K562 (cell line): ENCODE measurements around the gene B3GNT7.

Experiments
- CTCF ChIP-seq, 3 experiments: IDR thresholded peaks in 2 of 3; conservative IDR thresholded peaks in 1 of 3; 2 replicates each; pipeline ENCODE4 v1.5.1; 2011 to 2012; ENCODE audit warnings: low read length in 3 of 3, mild to moderate bottlenecking in 3 of 3, control low read depth in 2 of 3, improper control_type of control experiment in 1 of 3, inconsistent platforms in 1 of 3, low read depth in 1 of 3, mixed read lengths in 1 of 3, moderate library complexity in 1 of 3; ENCODE audit not compliant: insufficient read depth in 2 of 3
- ESRRA ChIP-seq: fragments of 450-650 bp; IDR thresholded peaks from 2 replicates; pipeline ENCODE4 v1.6.1; 2014; ENCODE audit warnings: low read depth, mild to moderate bottlenecking, moderate library complexity, borderline replicate concordance
- HDAC2 ChIP-seq: fragments of 450-650 bp; IDR thresholded peaks from 2 replicates; pipeline ENCODE4 v1.6.1; 2016; ENCODE audit warnings: mild to moderate bottlenecking
- IRF9 ChIP-seq: fragments of 450-650 bp; IDR thresholded peaks from 2 replicates; pipeline ENCODE4 v1.6.1; 2016; ENCODE audit warnings: missing biosample characterization, missing genetic modification characterization
- MAZ ChIP-seq, 2 experiments: fragments of 450-650 bp in 1 of 2; sonication (generic) in 1 of 2; formaldehyde crosslinking; IDR thresholded peaks in 1 of 2; conservative IDR thresholded peaks in 1 of 2; 2 replicates each; pipeline versions ENCODE4 v1.4.0 to v1.5.0; 2020; ENCODE audit warnings: mild to moderate bottlenecking in 1 of 2, missing genetic modification reagents in 1 of 2
- NR2C2 ChIP-seq, 2 experiments: fragments of 200-800 bp in 1 of 2; sonication (Bioruptor generic) in 1 of 2; sonication (generic) in 1 of 2; formaldehyde crosslinking in 1 of 2; IDR thresholded peaks; 2 replicates each; pipeline versions ENCODE4 v1.6.1 to v1.8.0; 2016 to 2022; ENCODE audit warnings: mild to moderate bottlenecking in 1 of 2, missing compliant biosample characterization in 1 of 2, missing genetic modification characterization in 1 of 2, missing genetic modification reagents in 1 of 2
- PRDM10 ChIP-seq: fragments of 450-650 bp; IDR thresholded peaks from 2 replicates; pipeline ENCODE4 v1.6.1; 2018; ENCODE audit not compliant: partially characterized antibody
- ZNF263 ChIP-seq: sonication (generic); formaldehyde crosslinking; IDR thresholded peaks from 2 replicates; pipeline ENCODE4 v1.8.0; 2022; ENCODE audit warnings: mild to moderate bottlenecking, missing genetic modification reagents, borderline replicate concordance

- TF ChIP-seq IRF9 (tag) (no peak), CTCF (IDR thresholded peaks at IDR 0.05 in 2 of 3, conservative IDR thresholded peaks at IDR 0.05 in 1 of 3; ENCODE audit: insufficient read depth in 2 of 3, low read depth in 1 of 3, low read length in 3 of 3) (no peak), NR2C2 (CRISPR knock-in tag; IDR thresholded peaks at IDR 0.05) (no peak), NR2C2 (tag; IDR thresholded peaks at IDR 0.05) (no peak), HDAC2 (no peak), ZNF263 (CRISPR knock-in tag) (no peak), MAZ (CRISPR knock-in tag; conservative IDR thresholded peaks at IDR 0.05 in 1 of 2, IDR thresholded peaks at IDR 0.05 in 1 of 2) (no peak), ESRRA (no peak), PRDM10 (no peak)
Measured at GRCh38 chr2:231364061-231364460, 31.4 kb upstream of the B3GNT7 start.
